NAMALWA (cell line): ENCODE results near the gene SLC32A1.

ENCODE experiments used
- DNase-seq: peaks from one replicate; pipeline ENCODE4 v3.0.0-alpha.2; 2015; ENCODE audit warnings: low spot score

SLC32A1 gene

DNA sequence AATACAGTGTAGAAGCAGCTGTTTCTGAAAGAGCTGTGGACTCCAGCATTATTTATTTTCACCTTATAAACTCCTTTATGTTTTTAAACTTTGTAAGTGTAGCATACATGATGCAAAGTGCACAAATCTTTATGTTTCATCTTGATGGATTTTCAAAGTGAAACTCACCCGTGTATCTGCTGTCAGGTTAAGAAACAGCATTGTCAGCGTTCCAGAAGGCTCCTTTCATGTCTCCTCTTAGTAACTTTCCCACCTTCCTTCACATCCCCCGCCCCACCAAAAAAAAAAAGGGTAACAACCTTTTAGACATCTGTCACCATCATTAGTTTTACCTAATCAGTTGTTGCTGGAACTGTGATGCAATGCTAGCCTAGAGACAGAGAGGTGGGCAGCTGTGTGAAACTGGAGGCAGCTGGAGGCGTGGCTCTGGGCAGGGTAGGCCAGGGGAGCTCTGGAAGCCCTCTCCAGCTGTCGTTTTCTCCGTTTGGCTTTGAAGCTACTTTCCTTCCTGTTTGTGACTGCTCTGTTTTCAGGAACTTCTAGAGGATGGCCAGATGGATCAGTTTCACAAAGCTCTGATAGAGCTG lies 31.1 kb downstream of the SLC32A1 start:
- DNase-seq, result no peak

DNA sequence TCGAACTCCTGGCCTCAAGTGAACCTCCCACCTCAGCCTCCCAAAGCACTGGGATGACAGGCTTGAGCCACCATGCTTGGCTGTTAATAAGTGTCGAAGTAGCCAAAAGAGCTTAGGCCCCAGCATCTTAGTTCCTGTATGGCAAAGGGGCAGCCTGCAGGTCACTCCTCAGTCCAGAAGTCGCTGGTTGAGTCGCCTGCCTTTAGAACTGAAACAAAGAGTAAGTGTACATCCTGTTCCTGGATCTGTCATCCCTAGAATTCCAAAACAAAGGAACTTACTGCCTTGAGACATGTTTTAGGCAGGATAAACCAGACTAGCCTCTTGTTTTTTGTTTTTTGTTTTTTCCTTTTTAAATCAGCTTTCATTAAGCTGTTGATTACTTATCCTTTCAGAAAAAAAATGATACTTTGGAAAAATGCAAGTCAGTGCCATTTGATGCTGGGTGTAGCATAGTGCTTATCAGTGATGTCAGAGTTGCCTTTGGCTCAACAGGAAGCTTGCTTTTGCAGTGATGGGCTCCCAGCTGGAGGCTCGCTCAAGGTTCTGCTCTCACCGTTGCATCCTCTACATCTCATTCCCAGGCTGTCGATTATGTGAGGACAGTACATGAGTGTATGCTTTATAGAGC lies 33.0 kb downstream of the SLC32A1 start:
- DNase-seq, result no peak

DNA sequence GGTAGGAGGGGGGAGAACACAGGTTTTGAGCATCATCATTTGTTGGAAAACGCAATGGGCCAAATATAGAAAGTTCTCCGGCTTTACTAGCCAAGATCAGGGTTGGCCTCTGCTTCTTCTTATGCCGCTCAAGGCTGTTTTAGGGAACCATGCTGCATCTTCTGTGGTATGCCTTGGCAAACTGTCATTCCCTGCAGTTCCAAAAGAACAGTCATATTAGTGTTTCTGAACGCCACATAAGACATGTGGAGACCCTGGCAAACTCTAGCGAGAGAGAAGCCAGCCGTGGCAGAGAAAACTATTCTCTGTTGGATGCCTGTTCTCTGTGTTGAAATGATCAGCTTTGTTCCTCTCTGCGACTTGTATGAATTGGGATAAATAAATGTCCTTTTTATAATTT lies 34.8 kb downstream of the SLC32A1 start:
- DNase-seq, result no peak

DNA sequence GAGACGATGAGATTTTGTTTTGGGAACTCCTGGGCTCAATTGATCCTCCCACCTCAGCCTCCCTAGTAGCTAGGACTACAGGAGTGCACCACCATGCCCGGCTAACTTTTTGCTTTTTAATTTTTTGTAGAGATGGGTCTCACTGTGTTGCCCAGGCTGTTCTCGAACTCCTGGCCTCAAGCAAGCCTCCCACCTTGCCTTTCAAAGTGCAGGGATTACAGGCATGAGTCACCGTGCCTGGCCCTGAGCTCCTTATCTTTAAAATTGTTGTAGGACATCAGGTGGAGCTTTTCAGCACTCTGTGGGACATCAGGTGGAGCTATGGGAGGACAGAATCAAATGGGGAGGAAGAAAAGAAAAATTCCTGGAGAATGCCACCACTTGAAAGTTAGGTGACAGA lies 36.7 kb downstream of the SLC32A1 start:
- DNase-seq, result no peak

DNA sequence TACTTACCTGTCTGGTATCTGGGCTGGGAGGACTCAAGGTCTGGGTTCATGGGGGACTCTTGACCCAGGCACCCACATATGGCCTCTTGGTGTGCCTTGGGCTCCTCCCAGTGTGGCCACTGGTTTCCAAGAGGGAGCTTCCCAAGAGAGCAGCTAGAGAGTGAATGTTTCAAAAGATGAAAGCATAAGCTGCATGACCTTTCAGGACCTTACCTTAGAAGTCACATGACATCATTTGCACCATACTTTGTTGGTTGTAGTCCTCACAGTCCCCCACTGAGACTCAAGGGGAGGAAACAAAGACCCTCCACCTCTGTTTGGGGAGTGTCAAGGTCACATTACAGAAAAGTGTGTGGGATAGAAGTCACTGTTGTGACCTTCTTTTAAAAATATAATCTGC lies 37.9 kb downstream of the SLC32A1 start:
- DNase-seq, result no peak

DNA sequence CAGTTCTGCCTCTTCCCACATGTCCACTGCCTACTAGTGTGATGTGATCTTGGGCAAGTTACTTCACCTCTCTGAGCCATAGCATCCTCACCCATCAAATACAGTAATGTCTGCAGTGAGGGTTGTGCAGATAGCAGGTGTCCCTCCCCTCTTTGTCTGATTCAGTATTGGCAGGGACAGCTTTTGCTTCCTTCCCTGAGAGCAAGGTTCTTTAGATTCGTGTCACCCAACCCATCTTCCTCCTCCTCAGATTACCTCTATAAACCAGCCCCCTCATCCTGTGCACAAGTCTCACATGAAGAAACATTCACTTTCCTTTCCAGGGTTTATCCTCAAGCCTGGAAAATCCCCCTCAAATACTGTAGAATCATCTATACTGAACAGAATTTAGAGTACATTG lies 39.3 kb downstream of the SLC32A1 start:
- DNase-seq, result no peak

DNA sequence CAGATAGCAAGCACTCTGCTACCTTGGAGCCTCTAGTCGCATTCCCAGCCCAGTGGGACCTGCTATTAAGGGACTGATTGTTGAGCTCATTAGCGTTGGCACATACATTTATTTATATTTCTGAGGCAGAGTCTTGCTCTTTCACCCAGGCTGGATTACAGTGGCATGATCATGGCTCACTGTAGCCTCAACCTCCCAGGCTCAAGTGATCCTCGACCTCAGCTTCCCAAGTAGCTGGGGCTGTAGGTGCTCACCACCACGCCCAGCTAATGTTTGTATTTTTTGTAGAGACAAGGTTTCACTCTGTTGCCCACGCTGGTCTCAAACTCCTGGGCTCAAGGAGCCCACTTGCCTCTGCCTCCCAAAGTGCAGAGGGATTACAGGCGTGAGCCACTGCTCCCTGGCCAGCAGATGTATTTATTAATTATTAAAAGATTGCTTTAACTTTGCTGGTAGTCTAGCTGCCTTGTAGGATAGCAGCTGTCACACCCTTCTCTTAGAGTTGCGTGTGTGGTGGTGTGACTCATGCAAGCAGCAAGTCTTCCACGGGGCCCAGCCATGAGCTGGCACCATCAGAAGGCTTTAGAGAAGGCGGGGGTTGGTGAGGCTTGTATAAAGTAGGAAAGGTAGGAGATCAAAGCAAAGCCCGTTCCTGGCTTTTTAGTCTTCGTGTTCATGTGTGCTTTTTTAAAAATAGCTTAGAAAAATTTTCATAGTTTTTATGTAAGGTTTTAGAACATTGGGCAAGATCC lies 40.5 kb downstream of the SLC32A1 start:
- no peak for DNase-seq

DNA sequence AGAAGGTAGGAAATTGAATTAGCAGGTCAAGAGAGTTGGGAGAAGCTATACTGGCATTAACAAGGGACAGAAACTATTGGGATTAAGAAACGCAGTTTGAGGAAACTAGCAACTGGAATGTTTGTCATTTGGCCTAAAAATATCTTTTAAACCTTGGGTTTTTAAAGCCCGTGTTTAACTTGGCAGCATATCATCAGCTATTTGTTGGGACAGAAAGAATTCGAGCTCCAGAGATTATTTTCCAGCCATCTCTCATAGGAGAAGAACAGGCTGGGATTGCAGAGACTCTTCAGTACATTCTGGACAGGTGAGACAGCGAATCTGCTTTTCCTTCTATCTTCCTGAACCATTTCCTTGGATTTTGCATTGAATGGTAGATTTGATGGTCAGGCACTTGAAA lies 41.8 kb downstream of the SLC32A1 start:
- no peak for DNase-seq

DNA sequence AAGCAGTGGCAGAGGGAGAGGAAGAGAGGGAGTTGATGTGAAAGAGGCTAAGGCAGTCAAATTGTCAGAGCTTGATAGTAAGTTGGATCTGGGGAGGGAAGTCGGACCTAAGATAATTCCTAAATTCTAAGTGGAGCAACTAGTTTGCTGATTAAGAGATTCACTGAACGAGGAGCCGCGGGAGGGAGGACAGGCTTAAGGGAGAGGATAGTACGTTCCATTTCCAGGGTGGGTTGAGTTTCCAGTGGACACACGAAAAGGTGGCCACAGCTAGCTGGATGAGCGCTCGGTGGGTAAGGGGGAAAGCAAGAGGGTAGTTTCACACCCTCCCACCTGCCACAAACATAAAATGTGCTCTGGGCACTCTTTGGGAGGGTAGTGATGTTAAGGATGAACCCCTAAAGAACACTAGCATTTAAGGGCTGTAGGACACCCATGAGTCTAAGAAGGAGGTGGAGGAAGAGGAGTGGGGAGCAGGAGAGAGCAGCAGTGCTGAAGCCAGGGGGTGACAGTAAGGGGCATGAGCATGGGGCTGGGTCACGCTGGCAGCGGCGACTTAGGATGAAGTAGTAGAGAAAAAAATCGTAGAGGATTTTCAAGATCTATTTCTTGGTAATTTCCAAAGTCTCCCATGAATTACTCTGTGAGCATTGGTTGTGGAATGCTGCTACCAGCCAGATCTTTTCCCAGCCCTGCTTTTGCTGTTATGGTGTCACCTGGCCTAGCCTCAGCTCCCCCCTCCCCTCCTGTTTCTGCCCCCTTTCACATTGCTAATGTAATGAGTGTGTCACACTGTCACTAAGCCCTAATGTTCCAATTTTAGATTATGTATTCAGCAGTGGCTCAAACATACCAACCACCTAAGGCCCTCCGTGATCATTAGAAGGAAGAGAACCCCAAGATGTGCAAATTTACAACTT lies 45.4 kb downstream of the SLC32A1 start:
- DNase-seq, result no peak

DNA sequence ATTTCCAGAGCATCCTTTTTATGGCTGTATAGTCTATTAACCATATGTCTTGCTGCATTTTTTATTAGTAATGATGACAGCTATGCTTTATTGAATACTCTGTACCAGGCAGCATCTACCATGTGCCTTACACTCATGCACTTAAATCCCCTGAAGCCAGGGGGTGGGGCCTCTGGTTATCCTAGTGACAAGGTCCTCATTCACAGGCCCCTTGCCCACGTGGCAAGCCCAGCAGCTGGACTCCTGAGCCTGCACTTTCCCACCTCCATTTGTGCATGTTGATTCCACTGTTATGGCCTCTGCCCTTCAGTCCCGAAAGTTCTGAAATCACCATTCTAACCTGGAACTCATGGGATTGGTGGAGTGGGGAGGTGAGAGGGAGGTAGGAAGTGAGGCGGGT lies 46.3 kb downstream of the SLC32A1 start:
- no peak for DNase-seq

DNA sequence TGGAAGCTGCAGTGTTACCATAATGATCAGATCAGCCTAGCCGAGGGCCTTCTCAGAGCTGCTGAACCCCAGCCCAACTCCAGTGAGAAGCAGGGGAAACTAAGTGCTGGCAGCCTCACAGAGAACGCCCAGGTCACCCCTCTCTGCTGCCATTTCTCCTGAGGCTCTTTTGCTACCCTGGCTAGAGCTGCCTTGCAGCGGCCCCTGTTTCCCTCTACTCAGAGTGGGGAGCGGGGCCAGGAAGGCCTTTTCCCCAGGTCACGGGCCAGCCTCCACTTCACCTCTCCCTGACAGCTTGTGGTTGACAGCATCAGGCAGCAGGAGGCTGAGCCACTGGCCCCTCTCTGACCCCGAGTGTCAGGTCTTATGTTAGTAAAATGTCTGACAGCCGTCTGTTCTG lies 46.7 kb downstream of the SLC32A1 start:
- DNase-seq, result no peak

DNA sequence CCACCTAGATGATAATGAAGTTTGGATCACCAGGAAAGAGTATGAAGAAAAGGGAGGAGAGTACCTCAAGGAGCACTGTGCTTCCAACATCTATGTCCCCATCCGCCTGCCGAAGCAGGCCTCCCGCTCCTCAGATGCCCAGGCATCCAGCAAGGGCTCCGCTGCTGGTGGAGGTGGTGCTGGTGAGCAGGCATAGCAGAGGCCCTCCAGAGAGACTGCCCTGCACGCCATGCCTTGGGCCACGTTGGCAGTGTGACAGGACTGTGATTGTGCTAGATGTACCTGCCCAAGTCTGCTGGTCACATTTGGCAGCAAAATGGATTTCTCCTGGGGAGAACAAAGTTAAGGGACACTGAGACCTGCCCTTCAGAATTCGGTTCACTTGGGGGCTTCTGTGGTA lies 47.3 kb downstream of the SLC32A1 start:
- no peak for DNase-seq

DNA sequence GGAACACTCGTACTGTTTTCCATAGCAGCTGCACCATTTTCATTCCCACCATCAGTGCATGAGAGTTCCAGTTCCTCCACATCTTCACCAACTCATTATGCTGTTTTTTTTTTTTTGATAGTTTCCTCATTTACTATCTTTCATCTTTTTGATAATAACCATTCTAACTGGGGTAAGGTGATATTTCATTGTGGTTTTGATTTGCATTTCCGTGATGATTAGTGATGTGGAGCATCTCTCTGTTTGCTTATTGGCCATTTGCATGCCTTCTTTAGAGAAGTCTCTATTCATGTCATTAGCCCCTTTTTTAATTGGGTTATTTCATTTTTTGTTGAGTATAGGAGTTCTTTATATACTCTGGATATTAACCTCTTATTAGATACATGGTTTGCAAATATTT lies 49.9 kb downstream of the SLC32A1 start:
- no peak for DNase-seq

DNA sequence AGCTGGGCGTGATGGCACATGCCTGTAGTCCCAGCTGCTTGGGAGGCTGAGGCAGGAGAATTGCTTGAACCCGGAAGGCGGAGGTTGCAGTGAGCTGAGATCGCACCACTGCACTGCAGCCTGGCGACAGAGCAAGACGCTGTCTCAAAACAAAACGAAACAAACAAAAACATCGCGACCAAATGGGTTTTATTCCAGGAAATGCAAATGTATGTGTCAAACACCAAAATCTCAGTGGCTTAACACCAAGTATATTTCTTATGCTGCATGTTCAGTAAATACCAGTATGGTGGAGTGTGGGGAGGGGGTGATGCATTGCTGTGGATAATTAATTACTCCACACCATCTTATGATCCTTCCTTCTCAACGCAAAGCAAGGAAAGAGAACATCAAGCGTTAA lies 52.1 kb downstream of the SLC32A1 start:
- no peak for DNase-seq
